Activated CD8-positive, alpha-beta memory T cell treated with anti-CD3 and anti-CD28 coated beads, Interleukin-2, amount 50 U/mL, for 1 hour (primary cell): ENCODE data around the gene TMPRSS9.
"Not testable (repeated sequence)": the region's sequence is repeated elsewhere in the genome, so short reads cannot be mapped to it uniquely, and the experiment has no call there.

Source experiments
- DNase-seq: peaks from one replicate; pipeline ENCODE4 v3.0.0-alpha.2; 2020; ENCODE audit errors: extremely low read depth

The TMPRSS9 gene

GRCh38 chr19:2392366-2392765 lies 32.3 kb downstream of the TMPRSS9 start:
- no peak for DNase-seq

- not testable (repeated sequence) for DNase-seq
Observed at GRCh38 chr19:2392899-2393298, 32.8 kb downstream of the TMPRSS9 start.

DNA sequence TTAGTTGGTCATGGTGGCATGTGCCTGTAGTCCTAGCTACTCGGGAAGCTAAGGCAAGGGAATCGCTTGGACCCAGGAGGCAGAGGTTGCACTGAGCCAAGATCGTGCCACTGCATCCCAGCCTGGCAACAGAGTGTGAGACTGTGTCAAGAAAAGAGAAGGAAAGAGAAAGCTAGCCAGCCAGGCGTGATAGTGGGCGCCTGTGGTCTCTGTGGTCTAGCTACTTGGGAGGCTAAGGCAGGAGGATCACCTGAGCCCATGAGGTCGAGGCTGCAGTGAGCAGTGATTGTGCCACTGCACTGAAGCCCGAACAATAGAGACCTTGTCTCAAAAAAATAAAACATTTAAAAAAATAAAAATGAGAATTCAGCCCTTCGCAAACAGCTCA lies 34.0 kb downstream of the TMPRSS9 start:
- no peak for DNase-seq

DNA sequence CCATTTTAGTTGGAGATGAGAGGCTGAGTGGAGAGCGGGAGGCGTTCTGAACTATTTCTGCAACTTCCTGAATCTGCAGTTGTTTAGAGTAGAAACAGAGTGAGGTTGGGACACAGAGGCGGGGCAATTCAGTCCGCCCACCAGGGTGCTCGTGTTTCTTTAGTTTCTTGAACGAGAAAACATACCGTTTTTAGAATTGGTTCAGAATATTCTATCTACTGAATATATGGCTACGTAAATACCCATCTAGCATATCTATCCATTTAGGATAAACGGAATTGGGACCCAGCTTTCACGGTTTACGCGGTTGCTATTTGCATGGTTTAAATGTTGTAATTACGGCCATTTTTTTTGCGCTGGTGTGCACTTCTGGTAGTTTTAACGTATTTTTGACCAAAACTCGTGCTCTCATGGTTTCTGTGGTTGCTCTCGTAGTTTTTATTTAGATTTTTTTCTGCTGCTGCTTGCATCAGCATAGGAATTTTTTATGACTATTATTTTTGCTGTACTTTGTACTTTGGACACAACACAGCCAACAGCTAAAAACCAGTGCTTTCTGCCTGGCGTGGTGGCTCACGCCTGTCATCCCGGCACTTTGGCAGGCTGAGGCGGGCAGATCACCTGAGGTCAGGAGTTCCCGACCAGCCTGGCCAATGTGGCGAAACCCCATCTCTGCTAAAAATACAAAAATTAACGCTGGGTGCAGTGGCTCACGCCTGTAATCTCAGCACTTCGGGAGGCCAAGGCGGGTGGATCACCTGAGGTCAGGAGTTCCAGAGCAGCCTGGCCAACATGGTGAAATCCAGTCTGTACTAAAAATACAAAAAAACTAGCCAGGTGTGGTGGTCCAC lies 34.6 kb downstream of the TMPRSS9 start:
- DNase-seq = no peak

DNA sequence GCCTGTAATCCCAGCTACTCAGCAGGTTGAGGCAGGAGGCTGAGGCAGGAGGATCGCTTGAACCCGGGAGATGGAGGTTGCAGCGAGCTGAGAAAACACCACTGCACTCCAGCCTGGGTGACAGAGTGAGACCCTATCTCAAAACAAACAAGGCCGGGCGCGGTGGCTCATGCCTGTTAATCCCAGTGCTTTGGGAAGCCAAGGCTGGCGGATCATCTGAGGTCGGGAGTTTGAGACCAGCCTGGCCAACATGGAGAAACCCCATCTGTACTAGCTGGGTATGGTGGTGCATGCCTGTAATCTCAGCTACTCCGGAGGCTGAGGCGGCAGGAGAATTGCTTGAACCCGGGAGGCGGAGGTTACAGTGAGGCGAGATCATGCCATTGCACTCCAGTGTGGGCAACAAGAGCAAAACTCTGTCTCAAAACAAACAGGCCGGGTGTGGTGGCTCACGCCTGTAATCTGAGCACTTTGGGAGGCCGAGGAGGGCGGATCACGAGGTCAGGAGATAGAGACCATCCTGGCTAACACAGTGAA lies 35.3 kb downstream of the TMPRSS9 start:
- DNase-seq = not testable (repeated sequence)

GRCh38 chr19:2397173-2397572 lies 37.1 kb downstream of the TMPRSS9 start:
- DNase-seq = not testable (repeated sequence)

- DNase-seq = no peak
Observed at GRCh38 chr19:2398735-2399305, 38.8 kb downstream of the TMPRSS9 start.

GRCh38 chr19:2399582-2399981 lies 39.5 kb downstream of the TMPRSS9 start:
- no peak for DNase-seq

GRCh38 chr19:2408247-2408646 lies 48.2 kb downstream of the TMPRSS9 start:
- DNase-seq = no peak

DNA sequence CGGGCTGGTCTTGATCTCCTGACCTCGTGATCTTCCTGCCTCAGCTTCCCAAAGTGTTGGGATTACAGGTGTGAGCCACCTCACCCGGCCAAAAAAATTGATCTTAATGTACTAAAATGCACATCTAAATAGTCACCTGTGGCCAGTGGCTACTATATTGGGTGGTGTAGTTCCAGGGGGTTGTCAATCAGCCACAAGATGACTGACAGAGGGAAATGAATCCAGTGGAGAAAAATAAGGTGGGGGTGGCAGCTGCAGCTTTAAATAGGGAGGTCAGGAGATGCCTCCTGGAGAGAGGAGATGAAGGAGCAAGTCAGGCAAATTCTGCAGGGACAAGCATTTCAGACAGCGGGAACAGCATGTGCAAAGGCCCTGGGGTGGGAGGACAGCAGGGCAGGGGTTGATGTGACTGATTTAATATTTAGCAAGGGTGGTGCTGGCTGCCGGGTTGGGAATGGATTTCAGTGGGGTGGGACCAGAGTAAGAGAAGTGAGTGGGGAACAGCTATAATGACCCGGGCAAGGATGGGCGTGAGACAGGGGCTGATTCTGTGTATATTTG lies 49.4 kb downstream of the TMPRSS9 start:
- no peak for DNase-seq

GRCh38 chr19:2410023-2410422 lies 50.0 kb downstream of the TMPRSS9 start:
- DNase-seq = no peak

DNA sequence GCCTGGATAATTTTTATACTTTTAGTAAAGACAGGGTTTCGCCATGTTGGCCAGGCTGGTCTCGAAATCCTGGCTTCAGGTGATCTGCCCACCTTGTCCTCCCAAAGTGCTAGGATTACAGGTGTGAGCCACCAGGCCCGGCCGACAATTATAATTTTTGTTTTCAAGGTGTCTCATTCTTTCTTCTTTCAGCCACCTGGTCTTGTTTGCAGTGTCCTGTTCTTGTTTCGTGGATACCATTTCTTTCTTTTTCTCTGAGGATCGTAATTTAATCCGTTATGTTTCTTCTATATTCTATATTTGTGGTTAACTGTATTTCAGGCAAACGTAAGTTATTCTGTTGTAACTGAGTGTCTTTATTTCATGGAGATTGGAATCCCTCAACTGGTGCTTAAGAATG lies 51.6 kb downstream of the TMPRSS9 start:
- no peak for DNase-seq

DNA sequence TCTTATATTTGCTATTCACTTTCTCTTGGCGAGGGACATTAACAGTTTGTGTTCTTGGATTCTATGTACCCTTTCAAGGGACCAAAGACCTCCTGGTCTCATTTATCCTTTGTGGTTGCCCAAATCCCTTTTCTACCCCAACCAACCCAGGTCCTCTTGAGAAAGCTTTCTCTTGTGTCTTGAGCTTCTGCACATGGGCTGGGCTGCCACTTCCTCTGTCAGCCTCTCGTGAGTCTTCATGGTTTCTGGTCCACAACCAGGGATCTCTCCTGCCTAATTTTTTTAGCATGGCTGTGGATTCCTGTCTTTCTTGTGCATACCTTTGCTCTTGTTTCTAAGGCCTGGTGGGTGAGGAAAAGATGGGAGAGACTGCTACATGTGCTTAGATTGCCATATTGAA lies 52.4 kb downstream of the TMPRSS9 start:
- no peak for DNase-seq

DNA sequence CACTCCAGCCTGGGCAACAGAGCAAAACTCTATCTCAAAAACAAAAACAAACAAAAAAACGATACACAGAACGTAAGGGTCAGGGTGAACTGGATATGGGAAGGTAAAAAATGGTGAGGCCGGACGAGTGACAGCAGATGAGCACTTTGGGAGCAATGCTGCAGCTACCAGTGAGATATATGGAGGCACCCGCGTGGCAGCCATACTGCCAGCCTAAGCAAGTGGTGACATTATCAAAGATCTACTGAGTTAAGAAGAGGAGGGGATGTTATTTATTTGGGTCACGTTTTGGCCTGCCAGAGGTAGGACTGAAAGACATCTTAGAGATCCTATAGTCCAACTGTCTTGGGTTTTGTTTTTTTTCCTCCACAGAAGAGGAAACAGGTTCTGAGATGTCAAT lies 53.1 kb downstream of the TMPRSS9 start:
- DNase-seq = no peak

DNA sequence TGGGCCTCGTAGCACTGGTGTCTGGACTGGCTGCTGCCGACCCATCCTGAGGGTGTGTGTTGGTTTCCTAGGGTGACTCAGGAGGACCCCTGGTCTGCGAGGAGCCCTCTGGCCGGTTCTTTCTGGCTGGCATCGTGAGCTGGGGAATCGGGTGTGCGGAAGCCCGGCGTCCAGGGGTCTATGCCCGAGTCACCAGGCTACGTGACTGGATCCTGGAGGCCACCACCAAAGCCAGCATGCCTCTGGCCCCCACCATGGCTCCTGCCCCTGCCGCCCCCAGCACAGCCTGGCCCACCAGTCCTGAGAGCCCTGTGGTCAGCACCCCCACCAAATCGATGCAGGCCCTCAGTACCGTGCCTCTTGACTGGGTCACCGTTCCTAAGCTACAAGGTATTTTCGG lies 53.6 kb downstream of the TMPRSS9 start:
- DNase-seq = no peak

DNA sequence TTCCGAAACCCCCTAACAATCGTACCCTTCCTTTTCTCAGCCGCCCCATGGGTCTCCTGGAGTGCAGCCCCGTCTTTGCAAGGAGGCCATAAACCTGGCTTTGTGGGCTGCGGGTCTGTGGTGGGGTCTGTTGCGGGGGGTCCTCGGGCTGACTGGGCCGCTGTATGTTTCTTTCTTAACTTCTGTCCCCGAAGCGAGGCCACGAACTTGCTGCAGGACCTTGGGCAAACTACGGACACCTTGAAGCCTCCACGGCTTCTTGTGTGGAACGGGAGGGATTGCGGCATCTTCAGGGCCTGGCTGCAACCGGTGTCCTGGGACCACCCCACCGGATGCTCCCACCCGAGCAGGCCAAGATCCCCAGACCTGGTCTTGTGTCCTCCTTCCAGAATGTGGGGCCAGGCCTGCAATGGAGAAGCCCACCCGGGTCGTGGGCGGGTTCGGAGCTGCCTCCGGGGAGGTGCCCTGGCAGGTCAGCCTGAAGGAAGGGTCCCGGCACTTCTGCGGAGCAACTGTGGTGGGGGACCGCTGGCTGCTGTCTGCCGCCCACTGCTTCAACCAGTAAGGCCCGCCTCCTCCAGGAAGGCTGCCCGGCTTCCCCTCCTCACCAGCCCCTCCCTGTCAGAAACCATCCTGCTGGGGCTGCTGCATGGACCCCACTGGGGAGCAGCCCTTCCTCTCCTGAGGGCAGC lies 55.4 kb downstream of the TMPRSS9 start:
- DNase-seq = no peak

DNA sequence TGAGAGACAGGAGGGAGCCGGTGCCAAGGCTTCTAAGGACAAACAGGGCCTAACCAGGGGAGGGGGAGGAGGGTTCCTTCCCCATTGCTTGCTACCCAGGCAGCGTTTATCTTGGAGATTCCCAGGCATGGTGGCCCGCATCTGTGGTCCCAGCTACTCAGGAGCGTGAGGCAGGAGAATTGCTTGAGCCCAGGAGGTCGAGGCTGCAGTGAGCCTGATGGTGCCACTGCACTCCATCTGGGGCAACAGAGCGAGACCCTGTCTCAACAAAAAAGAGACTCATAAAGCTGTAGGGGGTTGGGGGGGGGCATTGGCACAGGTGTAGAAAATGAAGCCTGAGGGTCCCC lies 55.9 kb downstream of the TMPRSS9 start:
- DNase-seq = no peak

DNA sequence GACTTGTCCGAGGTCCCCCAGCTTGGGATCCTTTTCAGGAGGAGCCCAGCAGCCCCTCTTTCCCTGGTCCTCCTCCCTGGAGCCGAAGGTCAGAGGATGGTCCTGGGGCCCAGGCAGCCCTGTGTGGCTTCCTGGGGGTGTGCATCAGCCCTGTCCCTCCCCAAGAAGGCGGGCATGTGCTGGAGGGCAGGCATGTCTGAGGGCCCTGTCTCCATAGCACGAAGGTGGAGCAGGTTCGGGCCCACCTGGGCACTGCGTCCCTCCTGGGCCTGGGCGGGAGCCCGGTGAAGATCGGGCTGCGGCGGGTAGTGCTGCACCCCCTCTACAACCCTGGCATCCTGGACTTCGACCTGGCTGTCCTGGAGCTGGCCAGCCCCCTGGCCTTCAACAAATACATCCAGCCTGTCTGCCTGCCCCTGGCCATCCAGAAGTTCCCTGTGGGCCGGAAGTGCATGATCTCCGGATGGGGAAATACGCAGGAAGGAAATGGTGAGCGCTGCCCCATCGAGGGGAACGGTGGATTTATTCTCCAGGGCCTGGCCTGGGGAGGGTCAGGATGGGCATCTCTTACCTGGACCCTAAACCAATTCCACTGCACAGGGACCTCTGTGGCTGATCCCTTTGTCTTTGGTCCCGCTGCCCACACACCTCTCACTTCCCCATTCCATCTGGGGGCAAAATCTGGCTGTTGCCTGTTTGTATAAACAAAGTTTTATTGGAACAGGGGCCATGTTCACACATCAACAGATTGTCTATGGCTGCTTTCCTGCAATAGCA lies 56.4 kb downstream of the TMPRSS9 start:
- DNase-seq = no peak

DNA sequence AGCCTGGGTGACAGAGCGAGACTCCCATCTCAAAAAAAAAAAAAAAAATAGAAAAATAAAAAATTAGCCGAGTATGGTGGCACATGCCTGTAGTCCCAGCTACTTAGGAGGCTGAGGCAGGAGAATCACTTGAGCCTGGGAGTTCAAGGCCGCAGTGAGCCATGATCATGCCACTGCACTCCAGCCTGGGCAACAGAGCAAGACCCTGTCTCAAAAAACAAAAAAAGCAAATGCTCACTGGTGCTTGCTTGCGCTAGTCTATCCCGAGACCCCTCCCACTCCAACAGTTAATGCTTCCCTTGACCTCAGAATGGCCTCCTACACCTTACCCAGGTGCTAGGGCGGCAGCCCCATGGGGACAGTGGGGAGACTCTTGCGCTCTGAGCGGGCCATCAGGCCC lies 57.4 kb downstream of the TMPRSS9 start:
- not testable (repeated sequence) for DNase-seq

- no peak for DNase-seq
Observed at GRCh38 chr19:2417881-2418406, 57.9 kb downstream of the TMPRSS9 start.

- DNase-seq = no peak
Observed at GRCh38 chr19:2419754-2420153, 59.7 kb downstream of the TMPRSS9 start.
